Measurements from ENCODE around the gene KLF12.

GRCh38 chr13:74154981-74155380 is 20.8 kb upstream of the KLF12 start:
- TF ChIP-seq POLR2A (IDR thresholded peaks at IDR 0.05; ENCODE audit: low read depth, low read length), result no peak
- TF ChIP-seq POLR2AphosphoS5 (IDR thresholded peaks at IDR 0.05; ENCODE audit: low read depth, low read length), result no peak

Data from GM12891 (cell line).